T-helper 17 cell (primary cell): ENCODE measurements around the gene DPH7. TPM values are rescaled to one million over a fixed set of nuclear protein-coding genes. Genes with fewer than 3 reads are reported as not detected.
"Not testable (repeated sequence)": the region's sequence is repeated elsewhere in the genome, so short reads cannot be mapped to it uniquely, and the experiment has no call there.

Experiments used
- ATAC-seq: fragments of 150-1000 bp; cut with Tn5 transposase; 2 replicates; pipeline ENCODE4 v1.10.0; 2021; ENCODE audit warnings: mild to moderate bottlenecking, moderate library complexity
- DNase-seq, 3 donors: peaks; one replicate each; pipeline versions ENCODE4 v3.0.0 to v3.0.0-alpha.2; 2020 to 2021
- H3K9me3 ChIP-seq: one replicate; pipeline ENCODE4 v1.7.0; 2013; ENCODE audit warnings: low read length, mild to moderate bottlenecking; ENCODE audit not compliant: control insufficient read depth, poor library complexity, severe bottlenecking
- H3K27ac Mint-ChIP-seq: one replicate; pipeline ENCODE4 v1.8.0; 2022; ENCODE audit warnings: mild to moderate bottlenecking, moderate library complexity, mixed read lengths
- H3K27me3 Mint-ChIP-seq: one replicate; pipeline ENCODE4 v1.8.0; 2022; ENCODE audit warnings: mixed read lengths
- H3K36me3 Mint-ChIP-seq: one replicate; pipeline ENCODE4 v1.8.0; 2022; ENCODE audit warnings: low read depth, mixed read lengths
- H3K4me1 Mint-ChIP-seq: one replicate; pipeline ENCODE4 v1.8.0; 2022; ENCODE audit warnings: mild to moderate bottlenecking, mixed read lengths
- H3K4me3 Mint-ChIP-seq: one replicate; pipeline ENCODE4 v1.8.0; 2022; ENCODE audit warnings: mild to moderate bottlenecking, moderate library complexity, mixed read lengths
- total RNA-seq, 4 donors: library from RNA in 2 of 4; stranded (reverse) in 2 of 4; gene quantifications; one replicate each; pipeline ENCODE4 v1.2.3 and lab custom pipeline; 2022 to 2026

Gene DPH7
- total RNA-seq, 2 donors from 2014 or later: 46.1 to 52.0 TPM

DNA sequence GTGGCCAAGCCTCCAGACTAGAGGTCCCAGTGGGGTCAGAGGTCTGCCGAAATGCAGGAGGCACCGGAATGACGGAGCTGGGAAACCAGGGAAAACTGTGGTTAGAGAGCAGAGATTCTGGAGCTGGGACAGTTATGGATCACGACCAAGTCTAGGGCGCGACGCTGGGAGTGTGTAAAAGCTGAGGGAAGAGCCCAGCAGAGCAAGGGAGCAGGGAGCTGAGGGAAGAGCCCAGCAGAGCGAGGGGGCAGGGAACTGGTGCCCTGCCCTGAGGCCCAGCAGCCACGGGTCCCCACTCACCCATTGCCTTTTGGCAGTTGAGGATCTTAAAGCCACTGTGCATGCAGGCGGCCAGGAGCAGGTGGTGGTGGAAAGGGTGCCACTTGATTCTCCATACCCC, 14.6 kb downstream of the DPH7 start:
- DNase-seq (no peak), ATAC-seq (no peak)
- peaks cover 7% of the 10 kb centered on the region for H3K4me1 Mint-ChIP-seq
- no peak overlapping the region for H3K4me3 Mint-ChIP-seq
- H3K27me3 Mint-ChIP-seq: no peaks in the 10 kb centered on the region
- H3K9me3 ChIP-seq: no peaks in the 10 kb centered on the region
- H3K27ac Mint-ChIP-seq: peak overlapping the region; percentile 60
- peaks cover 12% of the 10 kb centered on the region for H3K36me3 Mint-ChIP-seq

DNA sequence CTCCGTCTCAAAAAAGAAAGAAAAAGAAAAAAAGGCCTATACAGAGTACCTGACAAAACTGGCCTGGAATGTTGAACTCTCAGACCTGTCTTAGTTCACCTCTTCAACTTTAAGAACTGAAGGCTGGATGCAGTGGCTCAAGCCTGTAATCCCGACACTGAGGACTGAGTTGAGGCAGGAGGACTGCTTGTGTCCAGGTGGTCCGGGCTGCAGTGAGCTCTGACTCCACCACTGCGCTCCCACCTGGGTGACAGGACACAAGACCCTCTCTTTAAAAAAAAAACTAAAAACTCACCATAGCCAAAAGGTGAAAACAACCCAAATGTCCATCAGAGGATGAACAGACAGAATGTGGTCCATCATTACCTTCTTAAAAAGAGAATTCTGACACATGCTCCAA, 20.6 kb downstream of the DPH7 start:
- DNase-seq (no peak), ATAC-seq (no peak)
- no peaks in the 10 kb centered on the region for H3K27me3 Mint-ChIP-seq
- H3K4me1 Mint-ChIP-seq: peaks cover 2% of the 10 kb centered on the region
- H3K27ac Mint-ChIP-seq: no peak overlapping the region
- H3K9me3 ChIP-seq: no peaks in the 10 kb centered on the region
- H3K4me3 Mint-ChIP-seq: no peak overlapping the region
- H3K36me3 Mint-ChIP-seq: peaks cover 6% of the 10 kb centered on the region

DNA sequence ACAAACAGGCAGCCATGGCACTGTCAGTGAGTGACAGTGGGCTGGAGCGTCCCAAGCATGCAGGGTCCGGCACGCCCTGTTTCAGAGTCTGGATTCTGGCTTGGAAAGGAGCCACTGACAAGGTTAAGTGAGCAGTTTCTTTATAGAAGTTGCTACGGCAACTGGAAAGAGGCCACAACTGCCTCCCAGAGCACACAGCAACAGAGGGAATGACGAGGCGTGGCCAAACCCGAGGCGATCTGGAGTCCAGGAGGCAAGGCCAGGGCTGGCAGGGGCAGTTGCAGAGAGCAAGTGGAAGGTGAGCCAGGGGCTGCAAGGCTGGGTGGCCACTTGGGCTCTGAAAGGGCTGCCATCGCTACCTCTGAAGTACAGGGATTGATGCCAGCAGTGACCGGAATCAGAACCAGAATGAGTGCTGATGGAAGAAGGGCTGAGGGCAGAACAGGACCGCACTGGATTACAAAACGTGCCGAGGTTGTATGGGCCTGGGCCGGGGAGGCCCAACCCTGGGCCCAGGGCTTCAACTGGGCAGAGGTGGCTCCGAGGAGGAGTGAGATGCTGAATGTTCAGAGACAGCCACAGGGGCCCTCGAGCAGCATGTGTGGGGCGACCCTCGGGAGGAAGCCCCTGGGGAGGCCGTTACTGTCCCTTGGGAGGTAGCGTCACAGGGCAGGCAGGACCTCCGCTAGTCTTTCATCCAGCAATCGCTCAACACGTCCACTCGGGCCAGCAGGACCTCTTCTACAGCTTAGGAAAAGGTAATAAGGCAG, 22.5 kb downstream of the DPH7 start:
- H3K4me1 Mint-ChIP-seq: peaks cover 4% of the 10 kb centered on the region
- H3K27ac Mint-ChIP-seq: peak overlapping the region; percentile 11
- H3K36me3 Mint-ChIP-seq: peaks cover 6% of the 10 kb centered on the region
- no peak for DNase-seq
- no peaks in the 10 kb centered on the region for H3K9me3 ChIP-seq
- H3K27me3 Mint-ChIP-seq: no peaks in the 10 kb centered on the region
- no peak overlapping the region for H3K4me3 Mint-ChIP-seq
- ATAC-seq: no peak

DNA sequence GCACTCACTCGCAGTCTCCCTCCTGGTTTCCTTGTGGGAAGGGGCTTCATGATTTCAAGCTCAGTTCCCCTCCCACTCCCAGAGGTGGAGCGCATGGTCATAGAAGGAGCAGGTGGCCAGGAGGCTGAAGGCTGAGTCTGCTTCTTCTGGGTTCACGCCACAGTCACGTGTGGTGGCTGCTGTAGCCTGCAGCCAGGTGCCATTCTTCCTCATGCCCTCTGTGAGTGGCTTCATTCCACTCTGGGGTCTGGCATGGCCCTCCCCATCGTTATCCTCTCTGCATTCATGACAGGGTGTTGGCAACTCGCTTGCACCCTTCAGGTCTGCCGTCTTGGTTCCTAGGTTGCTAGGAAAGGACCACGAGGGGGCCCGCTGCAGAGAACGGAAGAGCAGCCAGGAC, 23.5 kb downstream of the DPH7 start:
- Mint-ChIP-seq H3K4me1 (peaks cover 6% of the 10 kb centered on the region), H3K27ac (peak overlapping the region; percentile 11), H3K4me3 (no peak overlapping the region), H3K36me3 (peaks cover 8% of the 10 kb centered on the region), H3K27me3 (no peaks in the 10 kb centered on the region)
- no peak for ATAC-seq
- DNase-seq: no peak
- H3K9me3 ChIP-seq: no peaks in the 10 kb centered on the region

DNA sequence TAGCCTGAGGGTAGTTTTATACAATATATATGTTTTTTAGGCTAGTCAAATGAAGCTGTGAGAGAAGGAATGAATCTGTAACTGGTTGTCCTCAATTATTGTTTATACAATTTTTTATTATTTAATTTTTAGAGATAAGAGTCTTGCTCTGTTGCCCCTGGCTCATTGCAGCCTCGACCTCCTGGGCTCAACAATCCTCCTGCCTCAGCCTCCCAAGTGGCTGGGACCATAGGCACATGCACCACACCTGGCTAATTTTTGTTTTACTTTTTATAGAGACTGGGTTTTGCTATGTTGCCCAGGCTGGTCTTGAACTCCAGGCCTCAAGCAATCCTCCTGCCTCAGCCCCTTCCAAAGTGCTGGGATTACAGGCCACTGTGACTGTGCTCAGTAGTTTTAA, 24.4 kb downstream of the DPH7 start:
- peaks cover 13% of the 10 kb centered on the region for H3K4me1 Mint-ChIP-seq

DNA sequence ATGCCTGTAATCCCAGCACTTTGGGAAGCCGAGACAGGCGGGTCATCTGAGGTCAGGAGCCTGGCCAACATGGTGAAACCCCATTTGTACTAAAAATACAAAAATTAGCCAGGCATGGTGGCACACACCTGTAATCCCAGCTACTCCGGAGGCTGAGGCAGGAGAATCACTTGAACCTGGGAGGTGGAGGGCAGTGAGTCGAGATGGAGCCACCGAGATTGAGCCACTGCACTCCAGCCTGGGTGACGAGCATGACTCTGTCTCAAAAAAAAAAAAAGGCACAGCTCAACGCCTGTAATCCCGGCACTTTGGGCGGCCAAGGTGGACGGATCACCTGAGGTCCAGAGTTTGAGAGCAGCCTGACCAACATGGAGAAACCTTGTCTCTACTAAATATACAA, 25.1 kb downstream of the DPH7 start:
- peaks cover 13% of the 10 kb centered on the region for H3K4me1 Mint-ChIP-seq
- H3K4me3 Mint-ChIP-seq, H3K27ac Mint-ChIP-seq, H3K27me3 Mint-ChIP-seq, ATAC-seq, DNase-seq, H3K36me3 Mint-ChIP-seq, H3K9me3 ChIP-seq: not testable (repeated sequence)

More for the DNA sequence above, 24.4 kb downstream of the DPH7 start:
- ATAC-seq (no peak), DNase-seq (no peak)
- Mint-ChIP-seq H3K27ac (no peak overlapping the region), H3K4me3 (no peak overlapping the region), H3K36me3 (peaks cover 4% of the 10 kb centered on the region), H3K27me3 (no peaks in the 10 kb centered on the region)
- H3K9me3 ChIP-seq: no peaks in the 10 kb centered on the region

DNA sequence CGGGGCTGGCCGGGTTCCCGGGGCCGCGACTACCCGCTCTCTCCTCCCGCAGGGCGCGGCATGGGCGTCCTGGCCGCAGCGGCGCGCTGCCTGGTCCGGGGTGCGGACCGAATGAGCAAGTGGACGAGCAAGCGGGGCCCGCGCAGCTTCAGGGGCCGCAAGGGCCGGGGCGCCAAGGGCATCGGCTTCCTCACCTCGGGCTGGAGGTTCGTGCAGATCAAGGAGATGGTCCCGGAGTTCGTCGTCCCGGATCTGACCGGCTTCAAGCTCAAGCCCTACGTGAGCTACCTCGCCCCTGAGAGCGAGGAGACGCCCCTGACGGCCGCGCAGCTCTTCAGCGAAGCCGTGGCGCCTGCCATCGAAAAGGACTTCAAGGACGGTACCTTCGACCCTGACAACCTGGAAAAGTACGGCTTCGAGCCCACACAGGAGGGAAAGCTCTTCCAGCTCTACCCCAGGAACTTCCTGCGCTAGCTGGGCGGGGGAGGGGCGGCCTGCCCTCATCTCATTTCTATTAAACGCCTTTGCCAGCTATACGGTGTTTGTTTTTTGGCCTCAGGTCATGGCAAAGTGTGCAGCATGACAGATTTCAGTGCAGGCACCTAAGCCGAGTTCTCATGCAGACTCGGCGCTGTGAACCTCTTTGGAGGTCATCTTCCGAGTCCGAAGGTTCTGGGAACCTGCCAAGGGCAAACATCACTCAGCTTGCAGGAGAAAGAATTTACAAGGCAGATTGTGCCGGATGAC, 26.5 kb downstream of the DPH7 start:
- ATAC-seq (peak; percentile 4), DNase-seq (peak in 1 of 3 donors; percentile 14)
- no peaks in the 10 kb centered on the region for H3K27me3 Mint-ChIP-seq
- peak overlapping the region; percentile 94 for H3K4me3 Mint-ChIP-seq
- peak overlapping the region; percentile 56 for H3K27ac Mint-ChIP-seq
- peaks cover 4% of the 10 kb centered on the region for H3K36me3 Mint-ChIP-seq
- H3K9me3 ChIP-seq: no peaks in the 10 kb centered on the region
- peaks cover 15% of the 10 kb centered on the region for H3K4me1 Mint-ChIP-seq

DNA sequence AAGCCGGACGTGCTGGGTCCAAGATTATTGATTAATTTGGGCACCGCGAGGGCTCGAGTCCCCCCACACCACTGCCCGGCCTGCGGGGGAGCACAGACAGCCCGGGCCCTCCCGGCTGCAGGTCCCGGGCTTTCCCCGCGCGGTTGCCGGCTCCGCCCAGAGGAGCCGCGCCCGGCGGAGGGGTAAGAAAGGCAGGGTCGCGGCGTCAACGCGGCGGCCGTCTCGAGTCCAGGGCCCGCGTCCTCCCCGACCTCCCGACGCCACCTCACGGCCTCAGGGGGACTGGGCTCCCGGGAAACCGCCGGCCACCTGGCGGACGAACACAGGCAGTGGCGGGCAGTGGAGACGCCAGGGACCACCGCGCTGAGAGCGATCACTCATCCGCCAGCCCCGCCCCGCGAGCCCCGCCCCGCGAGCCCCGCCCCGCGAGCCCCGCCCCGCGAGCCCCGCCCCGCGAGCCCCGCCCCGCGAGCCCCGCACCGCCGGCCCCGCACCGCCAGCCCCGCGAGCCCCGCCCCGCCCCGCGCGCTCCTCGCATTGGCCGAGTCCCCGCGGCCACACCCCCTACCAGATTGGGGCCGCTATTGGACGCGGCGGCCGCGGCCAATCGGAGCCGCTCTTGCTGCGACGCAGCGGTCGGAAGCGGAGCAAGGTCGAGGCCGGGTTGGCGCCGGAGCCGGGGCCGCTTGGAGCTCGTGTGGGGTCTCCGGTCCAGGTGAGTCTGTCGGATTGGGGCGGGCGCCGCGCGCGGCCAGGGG, 27.3 kb downstream of the DPH7 start, which contains the start of gene MRPL41:
TSS of gene MRPL41 (plus strand) at position 616 of the 758 bp plus-strand sequence. CDS start 203 bp downstream, outside the sequence.
- no peaks in the 10 kb centered on the region for H3K9me3 ChIP-seq
- peaks cover 15% of the 10 kb centered on the region for H3K4me1 Mint-ChIP-seq
- H3K27me3 Mint-ChIP-seq: no peaks in the 10 kb centered on the region
- H3K4me3 Mint-ChIP-seq: peak within 1 kb of the TSS; percentile 94
- peak; percentile 89 for ATAC-seq
- peak within 1 kb of the TSS; percentile 56 for H3K27ac Mint-ChIP-seq
- DNase-seq: peak; percentile 92 to 98 (median 94)
- peaks cover 4% of the 10 kb centered on the region for H3K36me3 Mint-ChIP-seq

DNA sequence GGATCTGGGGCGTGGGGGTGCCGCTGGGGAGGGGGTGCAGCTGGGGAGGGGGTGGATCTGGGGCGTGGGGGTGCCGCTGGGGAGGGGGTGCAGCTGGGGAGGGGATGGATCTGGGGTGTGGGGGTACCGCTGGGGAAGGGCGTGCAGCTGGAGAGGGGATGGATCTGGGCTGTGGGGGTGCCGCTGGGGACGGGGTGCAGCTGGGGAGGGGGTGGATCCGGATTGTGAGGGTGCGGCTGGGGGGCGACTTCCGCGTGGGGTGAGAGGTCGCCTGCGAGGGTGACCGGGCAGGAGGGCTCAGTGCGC, 27.8 kb downstream of the DPH7 start:
- H3K36me3 Mint-ChIP-seq, H3K27me3 Mint-ChIP-seq, H3K9me3 ChIP-seq, H3K27ac Mint-ChIP-seq, DNase-seq: not testable (repeated sequence)
- Mint-ChIP-seq H3K4me3 (peak overlapping the region; percentile 94), H3K4me1 (peaks cover 17% of the 10 kb centered on the region)
- peak; percentile 1 for ATAC-seq

DNA sequence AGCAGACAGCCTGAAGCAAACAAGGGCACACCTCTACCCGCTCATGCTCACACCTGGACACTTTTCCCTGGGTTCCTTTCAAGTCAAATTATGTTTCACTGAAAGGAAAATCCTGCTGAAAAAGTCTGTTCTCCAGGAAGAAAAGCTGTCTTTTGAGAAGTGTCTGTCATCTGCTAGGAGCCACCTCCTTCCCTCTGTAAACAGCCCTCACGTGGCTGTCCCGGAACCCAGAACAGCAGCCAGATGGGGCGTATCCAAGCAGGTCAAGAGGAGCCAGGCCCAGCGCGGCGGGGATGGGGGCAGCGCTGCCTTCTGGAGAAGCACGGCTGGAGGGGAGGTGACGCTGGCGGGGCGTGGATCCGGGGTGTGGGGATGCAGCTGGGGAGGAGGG, 28.5 kb downstream of the DPH7 start, which contains the start of gene PNPLA7:
TSS of gene PNPLA7 (minus strand) at position 172 of the 391 bp plus-strand sequence. CDS start 205 bp downstream, outside the sequence.
- peak; percentile 32 to 55 (median 44) for DNase-seq
- Mint-ChIP-seq H3K27ac (peak within 1 kb of the TSS; percentile 60), H3K36me3 (peaks cover 3% of the 10 kb centered on the region), H3K4me3 (peak within 1 kb of the TSS; percentile 94), H3K27me3 (no peaks in the 10 kb centered on the region), H3K4me1 (peaks cover 17% of the 10 kb centered on the region)
- H3K9me3 ChIP-seq: no peaks in the 10 kb centered on the region
- peak; percentile 22 for ATAC-seq

DNA sequence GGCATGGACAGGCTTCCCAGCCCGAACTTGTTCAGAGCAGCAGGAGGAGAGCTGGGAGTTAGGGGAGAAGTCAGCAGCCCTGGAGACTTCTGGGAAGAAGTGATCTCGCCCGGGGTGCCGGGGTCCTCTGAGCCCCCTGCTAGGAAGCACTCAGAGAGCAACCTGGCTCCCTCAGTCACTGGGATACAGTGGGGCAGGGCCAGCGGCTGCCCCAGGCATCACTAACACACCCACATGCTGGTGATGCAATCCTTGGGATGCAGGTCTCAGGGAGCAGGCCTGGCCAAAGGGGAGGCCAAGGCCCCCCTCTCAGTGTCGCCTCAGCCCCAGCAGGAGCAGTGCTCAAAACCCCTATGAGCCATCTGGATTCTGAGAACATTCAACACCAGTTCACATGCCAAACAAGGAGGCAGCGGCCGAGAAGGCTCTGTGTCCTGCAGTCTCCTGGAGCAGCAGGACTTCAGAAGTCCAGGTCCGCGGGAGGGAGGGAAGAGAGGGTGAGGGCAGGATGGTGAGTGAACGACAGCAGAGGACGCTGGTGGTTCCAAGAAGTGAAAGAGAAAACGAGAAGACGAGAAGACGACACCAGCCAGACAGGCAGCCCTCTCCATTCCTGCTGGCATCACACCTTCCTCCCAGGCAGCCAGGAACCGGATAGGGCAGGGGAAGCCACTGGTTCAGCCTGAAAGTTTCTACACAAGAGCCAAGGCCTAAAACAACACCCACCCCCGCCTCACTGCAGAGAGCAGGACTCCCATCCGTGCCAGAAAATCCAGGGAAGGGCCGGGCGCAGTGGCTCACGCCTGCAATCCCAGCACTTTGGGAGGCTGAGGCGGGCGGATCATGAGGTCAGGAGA, 30.8 kb downstream of the DPH7 start:
- DNase-seq: no peak

DNA sequence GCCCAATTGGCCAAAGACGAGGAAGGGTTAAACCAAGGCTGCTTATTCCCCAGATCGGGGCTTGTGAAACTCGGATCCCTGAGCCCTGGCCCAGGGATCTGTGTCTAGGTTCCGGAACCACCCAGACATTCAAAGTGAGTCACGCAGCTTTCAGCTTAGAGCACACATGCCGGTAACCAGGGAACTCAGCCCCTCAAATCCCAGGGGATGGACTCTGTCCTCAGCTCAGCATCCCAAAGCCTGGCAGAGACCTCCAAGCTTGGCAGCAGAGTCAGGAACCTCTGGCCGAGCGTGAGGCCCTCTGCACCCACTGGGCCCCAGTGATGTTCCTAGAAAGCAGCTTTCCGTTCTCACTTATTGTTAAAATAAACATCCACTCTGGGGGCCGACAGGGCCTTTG, 33.6 kb downstream of the DPH7 start:
- no peaks in the 10 kb centered on the region for H3K36me3 Mint-ChIP-seq
- H3K4me1 Mint-ChIP-seq: peaks cover 11% of the 10 kb centered on the region
- H3K27ac Mint-ChIP-seq: no peak overlapping the region
- H3K27me3 Mint-ChIP-seq: no peaks in the 10 kb centered on the region
- ATAC-seq: no peak
- no peaks in the 10 kb centered on the region for H3K9me3 ChIP-seq
- DNase-seq: no peak
- no peak overlapping the region for H3K4me3 Mint-ChIP-seq

More for the DNA sequence above, 30.8 kb downstream of the DPH7 start:
- H3K36me3 Mint-ChIP-seq: peaks cover 2% of the 10 kb centered on the region
- H3K4me3 Mint-ChIP-seq: no peak overlapping the region
- no peak for ATAC-seq
- H3K27ac Mint-ChIP-seq: peak overlapping the region; percentile 59
- H3K4me1 Mint-ChIP-seq: peaks cover 17% of the 10 kb centered on the region
- no peaks in the 10 kb centered on the region for H3K9me3 ChIP-seq
- no peaks in the 10 kb centered on the region for H3K27me3 Mint-ChIP-seq
